ENCODE data around the gene ACAP3. TPM values are rescaled to one million over a fixed set of nuclear protein-coding genes. Genes with fewer than 3 reads are reported as not detected.

The ACAP3 gene
- total RNA-seq, 1 experiment from 2014 or later = 42.2 TPM

- TF ChIP-seq ATF2 (CRISPR knock-in tag; IDR thresholded peaks at IDR 0.05; ENCODE audit: borderline replicate concordance, low read depth) (no peak), ZNF232 (CRISPR knock-in tag; IDR thresholded peaks at IDR 0.05) (no peak), NFE2L1 (CRISPR knock-in tag; IDR thresholded peaks at IDR 0.05) (no peak), ATF3 (CRISPR knock-in tag; conservative IDR thresholded peaks at IDR 0.05) (no peak), RORB (CRISPR knock-in tag; IDR thresholded peaks at IDR 0.05) (no peak), SP1 (CRISPR knock-in tag; conservative IDR thresholded peaks at IDR 0.05) (no peak)
- ChIA-PET POLR2A (interaction anchor here (0.5 to 2.0 kb wide), 4 partner anchors 12 to 276 kb away, joined by 3 to 5 read pairs (median 4); no protein-coding TSS in a partner anchor), CTCF (interaction anchor here (1.0 kb wide), 1 partner anchor 41 kb away, joined by 3 read pairs; no protein-coding TSS in a partner anchor)
- ATAC-seq (no peak), DNase-seq (ENCODE audit: low spot score) (no peak)
- H3K4me1 Mint-ChIP-seq = no peaks in the 10 kb centered on the region
- H3K4me3 Mint-ChIP-seq = no peak within 1 kb of the TSS
- peaks cover 4% of the 10 kb centered on the region for H3K9me3 Mint-ChIP-seq
- no peak within 1 kb of the TSS; the same call in 1 of the 2 replicates for H3K27ac Mint-ChIP-seq
- H3K36me3 Mint-ChIP-seq = no peaks in the 10 kb centered on the region
- no peaks in the 10 kb centered on the region for H3K27me3 Mint-ChIP-seq (ENCODE audit: low read depth)
Observed at GRCh38 chr1:1331068-1331965, 23.6 kb upstream of the ACAP3 start, which contains the start of gene TAS1R3. Gene TAS1R3 (plus strand): TSS chr1:1331280. CDS start chr1:1331346, 66 bp downstream.

- DNase-seq (ENCODE audit: low spot score) (no peak), ATAC-seq (no peak)
- TF ChIP-seq TEAD4 (CRISPR knock-in tag; IDR thresholded peaks at IDR 0.05) (no peak), ZBTB21 (CRISPR knock-in tag; IDR thresholded peaks at IDR 0.05; ENCODE audit: borderline replicate concordance) (no peak), GABPB1 (CRISPR knock-in tag; IDR thresholded peaks at IDR 0.05) (no peak), KAT7 (CRISPR knock-in tag; IDR thresholded peaks at IDR 0.05; ENCODE audit: borderline replicate concordance) (no peak), ZBTB43 (CRISPR knock-in tag; IDR thresholded peaks at IDR 0.05) (no peak), HMGXB4 (CRISPR knock-in tag; IDR thresholded peaks at IDR 0.05) (no peak), ZNF232 (CRISPR knock-in tag; IDR thresholded peaks at IDR 0.05) (no peak), AFF4 (CRISPR knock-in tag; IDR thresholded peaks at IDR 0.05; ENCODE audit: borderline replicate concordance) (no peak), FOXJ3 (CRISPR knock-in tag; IDR thresholded peaks at IDR 0.05; ENCODE audit: borderline replicate concordance) (no peak), ZNF121 (CRISPR knock-in tag; IDR thresholded peaks at IDR 0.05) (no peak), E2F4 (CRISPR knock-in tag; IDR thresholded peaks at IDR 0.05; ENCODE audit: borderline replicate concordance, low read depth) (no peak), ATF3 (CRISPR knock-in tag; conservative IDR thresholded peaks at IDR 0.05) (no peak), RELA (CRISPR knock-in tag; IDR thresholded peaks at IDR 0.05; ENCODE audit: borderline replicate concordance) (no peak), SOX15 (CRISPR knock-in tag; IDR thresholded peaks at IDR 0.05) (no peak), E2F5 (CRISPR knock-in tag; IDR thresholded peaks at IDR 0.05) (no peak), ZNF416 (CRISPR knock-in tag; IDR thresholded peaks at IDR 0.05) (no peak), FOXP1 (CRISPR knock-in tag; IDR thresholded peaks at IDR 0.05; ENCODE audit: borderline replicate concordance) (no peak)
- H3K27ac Mint-ChIP-seq = no peak overlapping the region
- H3K36me3 Mint-ChIP-seq = no peaks in the 10 kb centered on the region
- H3K4me3 Mint-ChIP-seq = no peak overlapping the region
- ChIA-PET CTCF (no interaction called here), POLR2A (interaction anchor here (0.6 kb wide), 1 partner anchor 276 kb away, joined by 4 read pairs; no protein-coding TSS in a partner anchor)
- peaks cover 4% of the 10 kb centered on the region for H3K9me3 Mint-ChIP-seq
- H3K27me3 Mint-ChIP-seq (ENCODE audit: low read depth) = no peaks in the 10 kb centered on the region
- H3K4me1 Mint-ChIP-seq = no peaks in the 10 kb centered on the region
Observed at GRCh38 chr1:1330366-1331067, 22.8 kb upstream of the ACAP3 start.

Measured in WTC11 (cell line).